Measurements from ENCODE around the gene IMPG1.

Gene IMPG1

GRCh38 chr6:76000629-76001028, 71.8 kb downstream of the IMPG1 start:
- Histone ChIP-seq H2AFZ (ENCODE audit: low read depth) (no peak overlapping the region), H3K79me2 (ENCODE audit: insufficient read depth, low read depth) (no peaks in the 10 kb centered on the region), H3K27ac (no peak overlapping the region), H3K4me1 (ENCODE audit: low read depth, poor library complexity, severe bottlenecking) (no peaks in the 10 kb centered on the region), H3K4me2 (no peak overlapping the region), H4K20me1 (ENCODE audit: insufficient read depth) (no peaks in the 10 kb centered on the region), H3K36me3 (ENCODE audit: insufficient read depth) (no peaks in the 10 kb centered on the region), H3K4me3 (IDR thresholded peaks at IDR 0.05; ENCODE audit: insufficient read depth, low read depth, low read length) (no peak overlapping the region), H3K27me3 (ENCODE audit: insufficient read depth, low read depth) (no peaks in the 10 kb centered on the region), H3K9ac (no peak overlapping the region)
- TF ChIP-seq, protein P1, sequence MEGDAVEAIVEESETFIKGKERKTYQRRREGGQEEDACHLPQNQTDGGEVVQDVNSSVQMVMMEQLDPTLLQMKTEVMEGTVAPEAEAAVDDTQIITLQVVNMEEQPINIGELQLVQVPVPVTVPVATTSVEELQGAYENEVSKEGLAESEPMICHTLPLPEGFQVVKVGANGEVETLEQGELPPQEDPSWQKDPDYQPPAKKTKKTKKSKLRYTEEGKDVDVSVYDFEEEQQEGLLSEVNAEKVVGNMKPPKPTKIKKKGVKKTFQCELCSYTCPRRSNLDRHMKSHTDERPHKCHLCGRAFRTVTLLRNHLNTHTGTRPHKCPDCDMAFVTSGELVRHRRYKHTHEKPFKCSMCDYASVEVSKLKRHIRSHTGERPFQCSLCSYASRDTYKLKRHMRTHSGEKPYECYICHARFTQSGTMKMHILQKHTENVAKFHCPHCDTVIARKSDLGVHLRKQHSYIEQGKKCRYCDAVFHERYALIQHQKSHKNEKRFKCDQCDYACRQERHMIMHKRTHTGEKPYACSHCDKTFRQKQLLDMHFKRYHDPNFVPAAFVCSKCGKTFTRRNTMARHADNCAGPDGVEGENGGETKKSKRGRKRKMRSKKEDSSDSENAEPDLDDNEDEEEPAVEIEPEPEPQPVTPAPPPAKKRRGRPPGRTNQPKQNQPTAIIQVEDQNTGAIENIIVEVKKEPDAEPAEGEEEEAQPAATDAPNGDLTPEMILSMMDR (conservative IDR thresholded peaks at IDR 0.05; ENCODE audit: low read depth, low read length): no peak

DNA sequence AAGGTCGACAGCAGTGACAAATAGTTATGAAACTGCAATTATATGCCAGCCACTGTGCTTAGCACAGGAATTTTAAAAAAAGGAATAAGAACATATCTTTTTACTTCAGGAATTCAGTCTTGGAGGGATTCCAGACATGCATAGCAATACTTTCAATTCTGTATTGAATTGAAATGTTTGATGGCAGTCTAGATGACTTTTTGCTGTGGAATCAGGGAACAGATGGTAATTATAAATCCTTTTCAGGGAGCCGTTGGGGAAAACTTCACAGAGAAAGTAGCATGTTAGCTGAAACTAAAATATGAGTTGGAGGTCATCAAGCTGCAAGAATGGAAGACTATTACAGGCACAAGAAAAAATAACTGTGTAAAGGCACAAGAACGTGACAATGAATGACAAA, 74.8 kb downstream of the IMPG1 start:
- Histone ChIP-seq H3K4me1 (ENCODE audit: low read depth, poor library complexity, severe bottlenecking) (no peaks in the 10 kb centered on the region), H3K4me2 (no peak overlapping the region), H3K36me3 (ENCODE audit: insufficient read depth) (no peaks in the 10 kb centered on the region), H3K27ac (no peak overlapping the region), H2AFZ (ENCODE audit: low read depth) (no peak overlapping the region), H3K4me3 (IDR thresholded peaks at IDR 0.05; ENCODE audit: insufficient read depth, low read depth, low read length) (no peak overlapping the region), H3K79me2 (ENCODE audit: insufficient read depth, low read depth) (no peaks in the 10 kb centered on the region), H4K20me1 (ENCODE audit: insufficient read depth) (no peaks in the 10 kb centered on the region), H3K27me3 (ENCODE audit: insufficient read depth, low read depth) (no peaks in the 10 kb centered on the region), H3K9ac (no peak overlapping the region)
- TF ChIP-seq, protein P1 (conservative IDR thresholded peaks at IDR 0.05; ENCODE audit: low read depth, low read length): no peak

- Histone ChIP-seq H3K36me3 (ENCODE audit: insufficient read depth) (no peaks in the 10 kb centered on the region), H4K20me1 (ENCODE audit: insufficient read depth) (no peaks in the 10 kb centered on the region), H3K4me3 (IDR thresholded peaks at IDR 0.05; ENCODE audit: insufficient read depth, low read depth, low read length) (no peak overlapping the region), H3K27ac (no peak overlapping the region), H3K27me3 (ENCODE audit: insufficient read depth, low read depth) (no peaks in the 10 kb centered on the region), H2AFZ (ENCODE audit: low read depth) (no peak overlapping the region), H3K4me1 (ENCODE audit: low read depth, poor library complexity, severe bottlenecking) (no peaks in the 10 kb centered on the region), H3K9ac (no peak overlapping the region), H3K4me2 (no peak overlapping the region), H3K79me2 (ENCODE audit: insufficient read depth, low read depth) (no peaks in the 10 kb centered on the region)
- TF ChIP-seq, protein P1 (conservative IDR thresholded peaks at IDR 0.05; ENCODE audit: low read depth, low read length): no peak
Measured at GRCh38 chr6:75993236-75994162, 79.0 kb downstream of the IMPG1 start.

DNA sequence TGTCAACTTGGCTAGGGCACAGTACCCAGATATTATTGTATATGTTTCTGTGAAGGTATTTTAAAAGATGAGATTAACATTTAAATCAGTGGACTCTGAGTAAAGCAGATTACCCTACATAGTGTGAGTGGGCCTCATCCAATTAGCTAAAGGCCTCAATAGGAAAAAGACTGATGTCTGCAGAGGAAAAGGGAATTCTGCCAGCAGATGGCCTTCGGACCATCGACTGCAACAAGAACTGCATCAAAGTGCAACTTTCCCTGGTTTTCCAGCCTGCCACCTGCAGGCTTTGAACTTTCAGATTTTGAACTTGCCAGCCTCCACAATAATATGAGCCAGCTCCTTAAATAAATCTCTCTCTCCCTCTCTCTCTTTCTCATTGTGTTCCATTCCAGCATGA, 80.5 kb downstream of the IMPG1 start:
- Histone ChIP-seq H3K9ac (no peak overlapping the region), H3K4me2 (no peak overlapping the region), H2AFZ (ENCODE audit: low read depth) (no peak overlapping the region), H4K20me1 (ENCODE audit: insufficient read depth) (no peaks in the 10 kb centered on the region), H3K27ac (no peak overlapping the region), H3K4me1 (ENCODE audit: low read depth, poor library complexity, severe bottlenecking) (no peaks in the 10 kb centered on the region), H3K4me3 (IDR thresholded peaks at IDR 0.05; ENCODE audit: insufficient read depth, low read depth, low read length) (no peak overlapping the region), H3K36me3 (ENCODE audit: insufficient read depth) (no peaks in the 10 kb centered on the region), H3K27me3 (ENCODE audit: insufficient read depth, low read depth) (no peaks in the 10 kb centered on the region), H3K79me2 (ENCODE audit: insufficient read depth, low read depth) (no peaks in the 10 kb centered on the region)
- TF ChIP-seq, protein P1 (conservative IDR thresholded peaks at IDR 0.05; ENCODE audit: low read depth, low read length): no peak

All from KMS-11 (cell line).